Activated CD4-positive, alpha-beta T cell treated with anti-CD3 and anti-CD28 coated beads, Interleukin-2, amount 50 U/mL, for 4 hours (primary cell): ENCODE results near the gene CTPS2.

ENCODE experiments used
- DNase-seq, 2 experiments: peaks; one replicate each; pipeline ENCODE4 v3.0.0-alpha.2; 2020

The CTPS2 gene

DNA sequence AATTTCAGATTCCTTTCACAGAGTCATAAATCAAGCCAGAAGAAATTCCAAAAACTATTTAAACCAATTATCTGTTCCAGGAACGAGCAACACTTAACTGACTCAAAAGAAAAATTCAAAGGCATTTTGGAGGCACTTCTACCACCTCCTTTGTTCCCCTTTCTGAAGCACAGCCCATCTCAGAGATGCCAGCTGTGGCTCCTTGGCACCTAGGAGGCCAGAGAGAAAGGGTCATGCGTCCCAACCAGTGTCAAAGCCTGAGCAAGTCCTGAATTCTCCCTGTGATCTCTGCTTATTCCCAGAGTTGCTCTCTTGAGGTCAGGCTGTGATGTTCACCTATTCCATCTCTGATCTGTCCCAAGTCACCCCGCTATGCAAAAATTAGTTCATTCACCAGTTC lies 167.5 kb downstream of the CTPS2 start:
- no peak for DNase-seq
